22Rv1 (cell line): ENCODE data around the gene DCDC2.
"Not testable (repeated sequence)": the region's sequence is repeated elsewhere in the genome, so short reads cannot be mapped to it uniquely, and the experiment has no call there.

Experiments
- H3K27ac ChIP-seq: fragments of 450-650 bp; 2 replicates; pipeline ENCODE4 v1.5.1; 2017
- ZFX ChIP-seq: fragments of 450-650 bp; IDR thresholded peaks from 2 replicates; pipeline ENCODE4 v1.6.1; 2017; ENCODE audit warnings: antibody characterized with exemption, borderline replicate concordance
- TF ChIP-seq, protein P1 (sequence below): fragments of 450-650 bp; IDR thresholded peaks from 2 replicates; pipeline ENCODE4 v1.5.1; 2017; ENCODE audit warnings: mild to moderate bottlenecking

Gene DCDC2

DNA sequence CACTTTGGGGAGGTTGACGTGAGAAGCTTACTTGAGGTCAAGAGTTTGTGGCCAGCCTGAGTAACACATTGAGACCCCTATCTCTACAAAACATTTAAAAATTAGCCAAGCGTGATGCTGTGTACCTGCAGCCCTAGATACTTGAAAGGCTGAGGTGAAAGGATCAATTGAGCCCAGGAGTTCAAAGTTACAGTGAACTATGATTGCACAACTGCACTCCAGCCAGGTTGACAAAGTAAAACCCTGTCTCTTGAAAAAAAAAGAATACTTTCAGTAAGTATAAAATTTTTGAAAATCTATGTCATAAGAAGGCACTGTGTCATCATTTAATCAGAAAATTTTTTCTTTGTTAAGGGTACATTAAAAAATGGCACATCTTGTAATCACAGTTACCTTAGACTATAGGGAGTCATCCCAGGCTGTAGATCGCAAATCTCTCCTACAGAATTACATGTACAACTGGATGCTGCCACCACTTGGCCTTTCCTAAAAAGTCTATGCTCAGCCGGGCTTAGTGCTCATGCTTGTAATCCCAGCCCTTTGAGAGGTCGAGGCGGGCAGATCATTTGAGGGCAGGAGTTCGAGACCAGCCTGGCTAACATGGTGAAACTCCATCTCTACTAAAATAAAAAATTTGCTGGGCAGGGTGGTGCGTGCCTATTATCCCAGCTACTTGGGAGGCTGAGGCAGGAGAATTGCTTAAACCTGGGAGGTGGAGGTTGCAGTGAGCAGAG is 27.8 kb upstream of the DCDC2 start:
- no peak for TF ChIP-seq ZFX
- TF ChIP-seq, protein P1, sequence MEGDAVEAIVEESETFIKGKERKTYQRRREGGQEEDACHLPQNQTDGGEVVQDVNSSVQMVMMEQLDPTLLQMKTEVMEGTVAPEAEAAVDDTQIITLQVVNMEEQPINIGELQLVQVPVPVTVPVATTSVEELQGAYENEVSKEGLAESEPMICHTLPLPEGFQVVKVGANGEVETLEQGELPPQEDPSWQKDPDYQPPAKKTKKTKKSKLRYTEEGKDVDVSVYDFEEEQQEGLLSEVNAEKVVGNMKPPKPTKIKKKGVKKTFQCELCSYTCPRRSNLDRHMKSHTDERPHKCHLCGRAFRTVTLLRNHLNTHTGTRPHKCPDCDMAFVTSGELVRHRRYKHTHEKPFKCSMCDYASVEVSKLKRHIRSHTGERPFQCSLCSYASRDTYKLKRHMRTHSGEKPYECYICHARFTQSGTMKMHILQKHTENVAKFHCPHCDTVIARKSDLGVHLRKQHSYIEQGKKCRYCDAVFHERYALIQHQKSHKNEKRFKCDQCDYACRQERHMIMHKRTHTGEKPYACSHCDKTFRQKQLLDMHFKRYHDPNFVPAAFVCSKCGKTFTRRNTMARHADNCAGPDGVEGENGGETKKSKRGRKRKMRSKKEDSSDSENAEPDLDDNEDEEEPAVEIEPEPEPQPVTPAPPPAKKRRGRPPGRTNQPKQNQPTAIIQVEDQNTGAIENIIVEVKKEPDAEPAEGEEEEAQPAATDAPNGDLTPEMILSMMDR = no peak
- H3K27ac ChIP-seq = no peak overlapping the region

- H3K27ac ChIP-seq = not testable (repeated sequence)
Measured at GRCh38 chr6:24384369-24385130, 26.7 kb upstream of the DCDC2 start.

GRCh38 chr6:24382891-24383494 is 25.1 kb upstream of the DCDC2 start:
- H3K27ac ChIP-seq = not testable (repeated sequence)

DNA sequence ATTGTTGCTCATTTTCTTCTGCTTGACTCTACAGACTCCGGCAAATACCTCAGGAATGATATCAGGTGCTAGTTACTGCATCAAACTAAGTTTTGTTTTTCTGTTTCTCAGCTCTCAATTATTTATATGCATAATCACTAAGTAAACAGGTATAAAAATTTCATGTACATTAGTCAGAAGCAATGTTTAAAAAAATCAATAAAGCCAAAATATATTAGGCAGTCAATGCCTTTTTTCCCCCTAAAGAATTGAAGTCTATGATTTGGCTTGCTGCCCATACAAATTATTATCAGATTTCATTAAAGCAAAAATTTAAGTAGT is 24.3 kb upstream of the DCDC2 start:
- no peak overlapping the region; the same call in 1 of the 2 replicates for H3K27ac ChIP-seq
- TF ChIP-seq, protein P1 = no peak
- TF ChIP-seq ZFX = no peak

DNA sequence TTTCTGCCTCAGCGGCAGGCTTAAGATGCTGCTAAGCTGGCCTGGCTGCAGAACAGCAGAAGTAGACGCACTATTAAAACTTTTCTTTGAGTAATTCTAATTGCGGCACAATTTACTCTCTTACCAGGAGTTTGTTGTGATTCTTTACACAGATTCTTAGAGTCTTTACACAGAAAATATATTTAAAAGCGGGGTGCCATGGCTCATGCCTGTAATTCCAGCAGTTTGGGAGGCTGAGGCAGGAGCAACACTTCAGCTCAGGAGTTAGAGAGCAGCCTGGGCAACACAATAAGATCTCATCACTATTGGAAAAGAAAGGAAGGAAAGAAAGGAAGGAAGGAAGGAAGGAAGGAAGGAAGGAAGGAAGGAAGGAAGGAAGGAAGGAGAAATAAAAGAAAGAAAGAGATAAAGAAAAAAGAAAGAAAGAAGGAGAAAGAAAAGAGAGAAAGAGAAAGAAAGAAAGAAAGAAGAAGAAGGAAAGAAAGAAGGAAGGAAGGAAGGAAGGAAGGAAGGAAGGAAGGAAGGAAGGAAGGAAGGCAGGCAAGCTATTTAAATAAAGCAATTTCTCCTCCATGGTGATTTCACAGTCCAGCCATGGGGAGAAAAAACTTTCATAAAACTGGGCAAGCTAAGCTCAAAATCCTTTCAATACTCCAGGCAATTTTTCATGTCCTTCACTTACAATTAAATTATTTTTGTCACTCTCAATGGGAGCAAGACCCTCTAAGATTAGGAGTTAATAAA is 23.8 kb upstream of the DCDC2 start:
- no peak overlapping the region for H3K27ac ChIP-seq
- TF ChIP-seq, protein P1 = no peak
- TF ChIP-seq ZFX = no peak

GRCh38 chr6:24378473-24379097 is 20.7 kb upstream of the DCDC2 start:
- H3K27ac ChIP-seq = no peak overlapping the region
- TF ChIP-seq, protein P1 = no peak
- TF ChIP-seq ZFX = no peak

DNA sequence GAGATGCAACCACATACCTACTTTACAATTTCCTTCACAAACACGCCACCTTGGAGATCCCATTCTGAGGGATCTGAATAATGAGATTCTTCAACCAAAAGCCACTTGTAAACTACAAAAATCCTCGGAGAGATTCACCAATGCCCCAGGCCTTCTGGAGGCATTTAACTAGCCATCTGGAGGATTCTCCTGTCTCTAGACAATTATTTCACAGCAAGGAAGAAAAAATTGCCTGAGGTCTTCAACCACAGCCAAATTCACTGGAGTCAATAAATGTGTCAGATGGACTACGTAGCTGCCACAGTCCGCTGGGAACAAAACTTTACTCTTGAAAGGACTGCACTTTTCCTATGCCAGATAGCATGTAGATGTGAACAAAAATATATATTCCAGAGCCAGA is 19.0 kb upstream of the DCDC2 start:
- TF ChIP-seq, protein P1 = no peak
- TF ChIP-seq ZFX = no peak
- H3K27ac ChIP-seq = no peak overlapping the region
